Activated CD8-positive, alpha-beta T cell treated with anti-CD3 and anti-CD28 coated beads, Interleukin-2, amount 10 ng/mL, durations not matched to agents 7 days and 5 days (primary cell): ENCODE data around the gene DYRK1A. TPM values are rescaled to one million over a fixed set of nuclear protein-coding genes. Genes with fewer than 3 reads are reported as not detected.

ENCODE experiments used
- ATAC-seq: fragments of 150-1000 bp; cut with Tn5 transposase; one replicate; pipeline ENCODE4 v1.10.0; 2021; ENCODE audit warnings: moderate library complexity
- CTCF ChIA-PET: fragments of 350-600 bp; sonication (Branson Sonifier 250); formaldehyde crosslinking; loops from one replicate; lab custom pipeline; 2021; ENCODE audit warnings: antibody characterized with exemption; lab: Charles Lee
- POLR2A ChIA-PET: fragments of 350-600 bp; sonication (Branson Sonifier 250); formaldehyde crosslinking; loops from one replicate; lab custom pipeline; 2021; ENCODE audit warnings: antibody characterized with exemption; lab: Charles Lee
- DNase-seq: peaks from one replicate; pipeline ENCODE4 v3.0.0-alpha.2; 2020
- H3K27ac Mint-ChIP-seq: one replicate; pipeline ENCODE4 v1.8.0; 2021; ENCODE audit warnings: mild to moderate bottlenecking, mixed read lengths
- H3K27me3 Mint-ChIP-seq: one replicate; pipeline ENCODE4 v1.8.0; 2021; ENCODE audit warnings: low read depth, mixed read lengths
- H3K36me3 Mint-ChIP-seq: one replicate; pipeline ENCODE4 v1.8.0; 2021; ENCODE audit warnings: low read depth, mixed read lengths
- H3K4me1 Mint-ChIP-seq: one replicate; pipeline ENCODE4 v1.8.0; 2021; ENCODE audit warnings: low read depth, mixed read lengths
- H3K4me3 Mint-ChIP-seq: one replicate; pipeline ENCODE4 v1.8.0; 2021; ENCODE audit warnings: mild to moderate bottlenecking, mixed read lengths
- H3K9me3 Mint-ChIP-seq: one replicate; pipeline ENCODE4 v1.8.0; 2022; ENCODE audit warnings: mixed read lengths; ENCODE audit not compliant: insufficient read depth
- total RNA-seq, 2 experiments: library from RNA; stranded (reverse); gene quantifications; one replicate each; pipeline ENCODE4 v1.2.3, GENCODE V29; 2021

Gene DYRK1A
- total RNA-seq, 2 experiments from 2014 or later: 83.2 to 86.1 TPM

DNA sequence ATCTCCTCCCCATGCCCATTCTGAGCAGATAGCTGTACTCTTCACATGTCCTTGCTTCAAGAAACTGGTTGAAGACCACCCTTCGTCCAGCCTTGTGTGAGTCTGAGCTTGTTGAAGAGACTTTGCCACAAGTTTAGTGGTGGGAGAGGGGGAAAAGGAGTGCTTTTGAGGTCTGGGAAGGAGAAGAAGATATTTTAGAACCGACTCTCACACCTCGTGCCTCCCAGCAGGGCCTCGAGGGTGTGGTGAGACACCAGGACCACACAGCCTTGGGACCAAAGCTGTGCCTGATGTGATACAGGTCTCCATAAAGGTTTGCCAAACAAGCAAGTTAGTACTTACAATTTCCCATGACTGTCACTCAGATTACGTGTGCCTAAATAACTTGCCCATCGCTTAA, 201.8 kb downstream of the DYRK1A start:
- DNase-seq: no peak
- Mint-ChIP-seq H3K36me3 (no peaks in the 10 kb centered on the region), H3K9me3 (no peaks in the 10 kb centered on the region), H3K27me3 (peaks cover 3% of the 10 kb centered on the region), H3K27ac (no peak overlapping the region), H3K4me1 (peaks cover 20% of the 10 kb centered on the region), H3K4me3 (no peak overlapping the region)
- ChIA-PET CTCF (no interaction called here), POLR2A (no interaction called here)
- ATAC-seq: no peak

DNA sequence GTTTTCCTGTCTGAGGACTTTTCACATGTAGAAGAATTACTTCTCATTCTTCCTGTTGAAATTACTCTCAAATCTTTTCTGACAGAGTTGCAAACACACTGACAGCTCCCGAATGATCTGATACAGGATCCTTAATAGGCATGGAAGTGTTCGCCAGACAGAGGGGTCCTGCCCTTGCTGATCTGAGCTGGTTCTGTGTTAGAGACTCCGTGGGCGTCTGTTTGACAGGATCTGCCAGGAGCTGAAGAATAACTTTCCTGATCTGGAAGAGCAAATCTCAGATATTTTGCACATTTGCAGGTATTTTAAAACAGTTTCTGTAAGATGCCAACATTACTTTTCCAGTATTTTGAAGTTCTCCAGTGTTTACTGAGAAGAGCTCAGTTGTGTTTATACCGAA, 202.3 kb downstream of the DYRK1A start:
- POLR2A ChIA-PET: no interaction called here
- no peak overlapping the region for H3K27ac Mint-ChIP-seq
- peaks cover 18% of the 10 kb centered on the region for H3K4me1 Mint-ChIP-seq
- DNase-seq (no peak), ATAC-seq (no peak)
- no peaks in the 10 kb centered on the region for H3K36me3 Mint-ChIP-seq
- peaks cover 3% of the 10 kb centered on the region for H3K27me3 Mint-ChIP-seq
- H3K9me3 Mint-ChIP-seq: no peaks in the 10 kb centered on the region
- CTCF ChIA-PET: no interaction called here
- H3K4me3 Mint-ChIP-seq: no peak overlapping the region

DNA sequence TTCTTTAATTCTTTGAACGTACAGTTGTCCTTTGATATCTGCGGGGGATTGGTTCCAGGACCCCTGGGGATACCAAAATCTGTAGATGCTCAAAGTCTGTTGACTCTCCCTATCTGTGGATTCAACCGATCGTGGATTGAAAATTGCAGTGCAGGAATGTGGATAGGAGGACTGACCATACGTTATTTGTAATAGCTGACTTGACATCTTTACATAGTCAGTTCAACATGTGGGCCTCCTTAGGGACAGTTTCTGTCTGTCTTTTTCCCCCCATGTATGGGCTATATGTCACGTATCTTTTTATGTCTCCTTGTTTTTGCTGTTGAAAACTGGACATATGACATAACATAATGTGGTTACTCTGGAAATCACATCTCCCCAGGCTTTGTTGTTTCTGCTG, 204.9 kb downstream of the DYRK1A start:
- no peaks in the 10 kb centered on the region for H3K36me3 Mint-ChIP-seq
- ChIA-PET POLR2A (no interaction called here), CTCF (no interaction called here)
- ATAC-seq (no peak), DNase-seq (no peak)
- no peaks in the 10 kb centered on the region for H3K9me3 Mint-ChIP-seq
- H3K4me3 Mint-ChIP-seq: no peak overlapping the region
- no peaks in the 10 kb centered on the region for H3K4me1 Mint-ChIP-seq
- no peak overlapping the region for H3K27ac Mint-ChIP-seq
- H3K27me3 Mint-ChIP-seq: peaks cover 3% of the 10 kb centered on the region

DNA sequence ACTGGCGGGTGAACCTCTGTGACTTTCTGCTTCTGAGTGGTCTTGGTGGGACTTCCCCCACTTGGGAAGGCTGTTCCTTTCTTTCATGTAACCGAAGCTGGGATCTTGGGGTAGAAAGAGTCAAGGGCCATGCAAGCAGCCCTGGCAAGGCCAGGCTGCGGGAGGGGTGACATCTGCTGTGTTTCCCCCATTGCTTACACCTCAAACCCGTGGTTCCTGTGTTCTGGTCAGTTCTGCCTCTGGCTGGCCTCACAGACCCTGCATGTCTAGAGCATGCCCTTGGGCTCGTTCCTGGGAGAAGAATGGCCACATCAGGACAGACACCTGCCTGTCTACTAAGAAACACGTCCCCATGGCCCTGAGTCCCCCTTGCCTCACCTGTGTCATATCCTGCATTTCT, 207.7 kb downstream of the DYRK1A start:
- Mint-ChIP-seq H3K27ac (no peak overlapping the region), H3K4me3 (no peak overlapping the region), H3K9me3 (peaks cover 10% of the 10 kb centered on the region), H3K36me3 (peaks cover 2% of the 10 kb centered on the region), H3K4me1 (no peaks in the 10 kb centered on the region), H3K27me3 (peaks cover 3% of the 10 kb centered on the region)
- POLR2A ChIA-PET: interaction anchor here (1.1 kb wide), 1 partner anchor 11 kb away, joined by 7 read pairs; no protein-coding TSS in a partner anchor
- CTCF ChIA-PET: interaction anchor here (1.6 kb wide), 1 partner anchor 11 kb away, joined by 6 read pairs; no protein-coding TSS in a partner anchor
- no peak for ATAC-seq
- DNase-seq: no peak

DNA sequence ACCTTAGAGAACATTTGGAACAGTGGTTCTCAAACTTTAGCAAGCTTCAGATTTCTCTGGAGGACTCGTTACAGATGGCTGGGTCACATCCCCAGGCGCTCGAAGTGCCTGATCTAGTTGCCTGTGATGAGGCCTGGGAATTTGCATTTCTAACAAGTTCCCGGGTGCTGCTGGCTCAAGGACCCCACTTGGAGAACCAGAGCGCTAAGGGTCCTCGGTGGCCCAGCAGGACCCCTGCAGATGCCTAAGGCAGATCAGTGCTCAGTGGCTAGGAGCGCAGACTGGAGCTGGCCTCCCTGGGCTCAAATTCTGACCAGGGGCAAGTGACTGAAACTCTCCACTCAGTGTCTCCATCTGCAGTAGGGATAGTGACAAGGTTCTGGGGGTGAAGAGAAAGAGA, 208.2 kb downstream of the DYRK1A start:
- H3K27me3 Mint-ChIP-seq: peaks cover 3% of the 10 kb centered on the region
- DNase-seq: no peak
- H3K27ac Mint-ChIP-seq: no peak overlapping the region
- ChIA-PET POLR2A (interaction anchor here (1.1 kb wide), 1 partner anchor 11 kb away, joined by 7 read pairs; no protein-coding TSS in a partner anchor), CTCF (interaction anchor here (1.6 kb wide), 1 partner anchor 11 kb away, joined by 6 read pairs; no protein-coding TSS in a partner anchor)
- H3K36me3 Mint-ChIP-seq: peaks cover 2% of the 10 kb centered on the region
- H3K4me1 Mint-ChIP-seq: no peaks in the 10 kb centered on the region
- H3K4me3 Mint-ChIP-seq: no peak overlapping the region
- no peak for ATAC-seq
- peaks cover 12% of the 10 kb centered on the region for H3K9me3 Mint-ChIP-seq

DNA sequence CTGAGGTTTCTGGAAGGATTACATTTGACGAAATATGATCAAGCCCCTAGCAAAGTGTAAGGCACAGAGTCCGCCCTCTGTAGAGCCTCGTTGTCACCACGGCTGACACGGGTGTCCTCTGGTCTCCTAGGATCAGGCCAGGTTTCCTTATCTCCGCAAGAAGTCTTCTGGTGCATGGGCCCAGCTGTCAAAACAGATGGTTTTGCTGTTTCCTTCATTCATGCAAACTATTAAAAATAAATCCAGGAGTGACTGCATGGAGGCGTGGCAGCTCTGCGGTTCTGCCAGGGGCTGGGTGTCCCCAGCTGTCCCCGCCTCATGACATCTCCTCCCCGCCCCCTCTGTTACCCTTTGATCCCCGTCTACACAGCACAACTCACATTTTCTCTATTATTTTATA, 209.0 kb downstream of the DYRK1A start:
- no peak overlapping the region for H3K27ac Mint-ChIP-seq

More for the DNA sequence above, 209.0 kb downstream of the DYRK1A start:
- peaks cover 2% of the 10 kb centered on the region for H3K36me3 Mint-ChIP-seq
- CTCF ChIA-PET: interaction anchor here (1.6 kb wide), 1 partner anchor 12 kb away, joined by 6 read pairs; no protein-coding TSS in a partner anchor
- H3K4me3 Mint-ChIP-seq: no peak overlapping the region
- ATAC-seq (no peak), DNase-seq (no peak)
- H3K4me1 Mint-ChIP-seq: peaks cover 2% of the 10 kb centered on the region
- peaks cover 12% of the 10 kb centered on the region for H3K9me3 Mint-ChIP-seq
- H3K27me3 Mint-ChIP-seq: peaks cover 2% of the 10 kb centered on the region
- POLR2A ChIA-PET: interaction anchor here (1.1 kb wide), 1 partner anchor 12 kb away, joined by 7 read pairs; no protein-coding TSS in a partner anchor

Other genes with a start within 250 kb of the DYRK1A start
- 10 to 100 TPM; 96.2 to 98.7 TPM for gene VPS26C, start 99.4 kb upstream of the DYRK1A start, total RNA-seq